DND-41 (cell line): ENCODE data around the gene SUPT7L.

Source experiments
- CTCF ChIP-seq: IDR thresholded peaks from 2 replicates; pipeline ENCODE4 v1.5.1; 2012; ENCODE audit warnings: borderline replicate concordance, low read length, moderate library complexity, mild to moderate bottlenecking; ENCODE audit not compliant: poor library complexity, severe bottlenecking; ENCODE audit errors: extremely low read depth
- EZH2 ChIP-seq: IDR thresholded peaks from 3 replicates; pipeline ENCODE4 v1.6.1; 2012; ENCODE audit warnings: borderline replicate concordance, low read depth, mild to moderate bottlenecking, moderate library complexity, low read length, inconsistent platforms; ENCODE audit not compliant: severe bottlenecking

- no peak for TF ChIP-seq CTCF
- no peak for TF ChIP-seq EZH2
Observed at GRCh38 chr2:27705851-27706622, 42.6 kb upstream of the SUPT7L start.
